ENCODE data around the gene CACTIN.
"Not testable (repeated sequence)": the region's sequence is repeated elsewhere in the genome, so short reads cannot be mapped to it uniquely, and the experiment has no call there.

The CACTIN gene

GRCh38 chr19:3626473-3627350 lies at the start of gene CACTIN:
Gene CACTIN (minus strand): TSS chr19:3626790. CDS start chr19:3626762, 28 bp downstream.
- DNase-seq = peak; percentile 96

GRCh38 chr19:3674784-3675543 lies 48.4 kb upstream of the CACTIN start:
- no peak for DNase-seq

- DNase-seq = no peak
Measured at GRCh38 chr19:3673506-3674439, 47.2 kb upstream of the CACTIN start.

- no peak for DNase-seq
Measured at GRCh38 chr19:3672993-3673392, 46.4 kb upstream of the CACTIN start.

GRCh38 chr19:3672575-3672948 lies 46.0 kb upstream of the CACTIN start:
- DNase-seq = no peak

- DNase-seq = no peak
Measured at GRCh38 chr19:3671680-3672574, 45.3 kb upstream of the CACTIN start.

- DNase-seq = no peak
Measured at GRCh38 chr19:3670796-3671679, 44.4 kb upstream of the CACTIN start.

- no peak for DNase-seq
Measured at GRCh38 chr19:3669947-3670795, 43.6 kb upstream of the CACTIN start.

- no peak for DNase-seq
Measured at GRCh38 chr19:3669082-3669946, 42.7 kb upstream of the CACTIN start.

GRCh38 chr19:3668331-3669081 lies 41.9 kb upstream of the CACTIN start:
- no peak for DNase-seq

GRCh38 chr19:3667766-3668165 lies 41.2 kb upstream of the CACTIN start:
- no peak for DNase-seq

GRCh38 chr19:3667037-3667638 lies 40.5 kb upstream of the CACTIN start:
- DNase-seq = no peak

- not testable (repeated sequence) for DNase-seq
Measured at GRCh38 chr19:3666545-3666856, 39.9 kb upstream of the CACTIN start.

- DNase-seq = no peak
Measured at GRCh38 chr19:3665681-3666544, 39.3 kb upstream of the CACTIN start.

- DNase-seq = no peak
Measured at GRCh38 chr19:3664879-3665642, 38.5 kb upstream of the CACTIN start.

- no peak for DNase-seq
Measured at GRCh38 chr19:3663838-3664237, 37.2 kb upstream of the CACTIN start.
